ENCODE data around the gene RHBDL1. TPM values are rescaled to one million over a fixed set of nuclear protein-coding genes. Genes with fewer than 3 reads are reported as not detected.

The RHBDL1 gene
- total and polyA plus RNA-seq, 9 of the 15 experiments (the other 6 are each of a cell fraction or from before 2014, with no cell fraction given): 0.03 to 5.6 (median 1.3) TPM; not detected in 1

DNA sequence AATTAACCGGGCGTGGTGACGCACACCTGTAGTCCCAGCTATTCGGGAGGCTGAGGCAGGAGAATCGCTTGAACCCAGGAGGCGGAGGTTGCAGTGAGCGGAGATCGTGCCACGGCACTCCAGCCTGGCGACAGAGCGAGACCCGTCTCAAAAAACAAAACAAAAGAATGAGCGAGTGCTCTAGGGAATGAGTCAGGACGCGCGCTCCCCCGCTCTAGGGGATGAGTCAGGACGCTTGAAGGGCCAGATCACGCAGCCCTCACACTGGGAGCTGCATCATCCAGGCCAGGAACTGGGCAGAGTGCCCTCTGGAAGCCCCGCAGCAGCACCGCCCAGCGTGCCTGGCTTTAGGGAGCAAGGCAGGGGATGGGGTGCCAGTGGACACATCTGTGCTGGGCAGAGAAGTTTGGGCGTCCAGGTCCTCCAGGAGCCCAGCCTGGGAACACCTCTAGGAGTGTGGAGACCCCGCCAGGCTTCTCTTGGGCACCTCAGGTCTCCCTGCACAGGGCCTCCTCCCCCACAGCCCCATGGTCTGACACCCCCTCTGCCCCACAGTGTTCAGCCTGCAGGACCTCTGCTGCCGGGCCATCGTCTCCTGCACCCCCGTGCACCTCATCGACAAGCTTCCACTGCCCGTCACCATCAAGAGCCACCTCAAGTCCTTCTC is 48.6 kb upstream of the RHBDL1 start (continued):
- TF ChIP-seq, protein P1, sequence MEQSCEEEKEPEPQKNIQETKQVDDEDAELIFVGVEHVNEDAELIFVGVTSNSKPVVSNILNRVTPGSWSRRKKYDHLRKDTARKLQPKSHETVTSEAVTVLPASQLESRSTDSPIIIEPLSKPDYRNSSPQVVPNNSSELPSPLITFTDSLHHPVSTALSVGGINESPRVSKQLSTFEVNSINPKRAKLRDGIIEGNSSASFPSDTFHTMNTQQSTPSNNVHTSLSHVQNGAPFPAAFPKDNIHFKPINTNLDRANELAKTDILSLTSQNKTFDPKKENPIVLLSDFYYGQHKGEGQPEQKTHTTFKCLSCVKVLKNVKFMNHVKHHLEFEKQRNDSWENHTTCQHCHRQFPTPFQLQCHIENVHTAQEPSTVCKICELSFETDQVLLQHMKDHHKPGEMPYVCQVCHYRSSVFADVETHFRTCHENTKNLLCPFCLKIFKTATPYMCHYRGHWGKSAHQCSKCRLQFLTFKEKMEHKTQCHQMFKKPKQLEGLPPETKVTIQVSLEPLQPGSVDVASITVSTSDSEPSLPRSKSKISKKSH (CRISPR knock-in tag; IDR thresholded peaks at IDR 0.05): no peak
- TF ChIP-seq, protein P2, sequence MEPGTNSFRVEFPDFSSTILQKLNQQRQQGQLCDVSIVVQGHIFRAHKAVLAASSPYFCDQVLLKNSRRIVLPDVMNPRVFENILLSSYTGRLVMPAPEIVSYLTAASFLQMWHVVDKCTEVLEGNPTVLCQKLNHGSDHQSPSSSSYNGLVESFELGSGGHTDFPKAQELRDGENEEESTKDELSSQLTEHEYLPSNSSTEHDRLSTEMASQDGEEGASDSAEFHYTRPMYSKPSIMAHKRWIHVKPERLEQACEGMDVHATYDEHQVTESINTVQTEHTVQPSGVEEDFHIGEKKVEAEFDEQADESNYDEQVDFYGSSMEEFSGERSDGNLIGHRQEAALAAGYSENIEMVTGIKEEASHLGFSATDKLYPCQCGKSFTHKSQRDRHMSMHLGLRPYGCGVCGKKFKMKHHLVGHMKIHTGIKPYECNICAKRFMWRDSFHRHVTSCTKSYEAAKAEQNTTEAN (CRISPR knock-in tag; IDR thresholded peaks at IDR 0.05): no peak
- TF ChIP-seq DIDO1 (tag; IDR thresholded peaks at IDR 0.05; ENCODE audit: low read depth) (no peak), SMARCA5 (IDR thresholded peaks at IDR 0.05) (peak; percentile 32; the same call in 1 of the 2 replicates), CHD4 (IDR thresholded peaks at IDR 0.05; ENCODE audit: insufficient read depth, insufficient replicate concordance, low read depth, low read length, poor library complexity, severe bottlenecking) (no peak), RAD51 (IDR thresholded peaks at IDR 0.05; ENCODE audit: borderline replicate concordance, low read depth) (no peak), FOXJ3 (CRISPR knock-in tag; IDR thresholded peaks at IDR 0.05) (no peak), KDM4B (IDR thresholded peaks at IDR 0.05; ENCODE audit: borderline replicate concordance in 2 of 2, low read depth in 1 of 2) (no peak), JUN (IDR thresholded peaks at IDR 0.05; ENCODE audit: borderline replicate concordance, low read depth, low read length) (peak; percentile 83), JUN (CRISPR knock-in tag; IDR thresholded peaks at IDR 0.05; ENCODE audit: borderline replicate concordance) (no peak), XRCC3 (IDR thresholded peaks at IDR 0.05) (no peak), MYNN (IDR thresholded peaks at IDR 0.05) (peak; percentile 47; the same call in 1 of the 2 replicates), MYNN (CRISPR knock-in tag; IDR thresholded peaks at IDR 0.05) (no peak), GTF2E2 (tag; IDR thresholded peaks at IDR 0.05) (no peak), TBP (optimal IDR thresholded peaks at IDR 0.05; ENCODE audit: low read depth, low read length) (no peak), BCOR (IDR thresholded peaks at IDR 0.05) (0 out of 2 replicates have a peak, but pooled peaks have one; percentile 17), MCM2 (IDR thresholded peaks at IDR 0.05; ENCODE audit: low read depth) (no peak)
- TF ChIP-seq, protein P3, sequence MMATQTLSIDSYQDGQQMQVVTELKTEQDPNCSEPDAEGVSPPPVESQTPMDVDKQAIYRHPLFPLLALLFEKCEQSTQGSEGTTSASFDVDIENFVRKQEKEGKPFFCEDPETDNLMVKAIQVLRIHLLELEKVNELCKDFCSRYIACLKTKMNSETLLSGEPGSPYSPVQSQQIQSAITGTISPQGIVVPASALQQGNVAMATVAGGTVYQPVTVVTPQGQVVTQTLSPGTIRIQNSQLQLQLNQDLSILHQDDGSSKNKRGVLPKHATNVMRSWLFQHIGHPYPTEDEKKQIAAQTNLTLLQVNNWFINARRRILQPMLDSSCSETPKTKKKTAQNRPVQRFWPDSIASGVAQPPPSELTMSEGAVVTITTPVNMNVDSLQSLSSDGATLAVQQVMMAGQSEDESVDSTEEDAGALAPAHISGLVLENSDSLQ (IDR thresholded peaks at IDR 0.05): no peak
- TF ChIP-seq, protein P4, sequence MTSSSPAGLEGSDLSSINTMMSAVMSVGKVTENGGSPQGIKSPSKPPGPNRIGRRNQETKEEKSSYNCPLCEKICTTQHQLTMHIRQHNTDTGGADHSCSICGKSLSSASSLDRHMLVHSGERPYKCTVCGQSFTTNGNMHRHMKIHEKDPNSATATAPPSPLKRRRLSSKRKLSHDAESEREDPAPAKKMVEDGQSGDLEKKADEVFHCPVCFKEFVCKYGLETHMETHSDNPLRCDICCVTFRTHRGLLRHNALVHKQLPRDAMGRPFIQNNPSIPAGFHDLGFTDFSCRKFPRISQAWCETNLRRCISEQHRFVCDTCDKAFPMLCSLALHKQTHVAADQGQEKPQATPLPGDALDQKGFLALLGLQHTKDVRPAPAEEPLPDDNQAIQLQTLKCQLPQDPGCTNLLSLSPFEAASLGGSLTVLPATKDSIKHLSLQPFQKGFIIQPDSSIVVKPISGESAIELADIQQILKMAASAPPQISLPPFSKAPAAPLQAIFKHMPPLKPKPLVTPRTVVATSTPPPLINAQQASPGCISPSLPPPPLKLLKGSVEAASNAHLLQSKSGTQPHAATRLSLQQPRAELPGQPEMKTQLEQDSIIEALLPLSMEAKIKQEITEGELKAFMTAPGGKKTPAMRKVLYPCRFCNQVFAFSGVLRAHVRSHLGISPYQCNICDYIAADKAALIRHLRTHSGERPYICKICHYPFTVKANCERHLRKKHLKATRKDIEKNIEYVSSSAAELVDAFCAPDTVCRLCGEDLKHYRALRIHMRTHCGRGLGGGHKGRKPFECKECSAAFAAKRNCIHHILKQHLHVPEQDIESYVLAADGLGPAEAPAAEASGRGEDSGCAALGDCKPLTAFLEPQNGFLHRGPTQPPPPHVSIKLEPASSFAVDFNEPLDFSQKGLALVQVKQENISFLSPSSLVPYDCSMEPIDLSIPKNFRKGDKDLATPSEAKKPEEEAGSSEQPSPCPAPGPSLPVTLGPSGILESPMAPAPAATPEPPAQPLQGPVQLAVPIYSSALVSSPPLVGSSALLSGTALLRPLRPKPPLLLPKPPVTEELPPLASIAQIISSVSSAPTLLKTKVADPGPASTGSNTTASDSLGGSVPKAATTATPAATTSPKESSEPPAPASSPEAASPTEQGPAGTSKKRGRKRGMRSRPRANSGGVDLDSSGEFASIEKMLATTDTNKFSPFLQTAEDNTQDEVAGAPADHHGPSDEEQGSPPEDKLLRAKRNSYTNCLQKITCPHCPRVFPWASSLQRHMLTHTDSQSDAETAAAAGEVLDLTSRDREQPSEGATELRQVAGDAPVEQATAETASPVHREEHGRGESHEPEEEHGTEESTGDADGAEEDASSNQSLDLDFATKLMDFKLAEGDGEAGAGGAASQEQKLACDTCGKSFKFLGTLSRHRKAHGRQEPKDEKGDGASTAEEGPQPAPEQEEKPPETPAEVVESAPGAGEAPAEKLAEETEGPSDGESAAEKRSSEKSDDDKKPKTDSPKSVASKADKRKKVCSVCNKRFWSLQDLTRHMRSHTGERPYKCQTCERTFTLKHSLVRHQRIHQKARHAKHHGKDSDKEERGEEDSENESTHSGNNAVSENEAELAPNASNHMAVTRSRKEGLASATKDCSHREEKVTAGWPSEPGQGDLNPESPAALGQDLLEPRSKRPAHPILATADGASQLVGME (CRISPR knock-in tag; IDR thresholded peaks at IDR 0.05): no peak

Data from K562 (cell line).